Neural cell (in vitro differentiated cells): ENCODE data around the gene LARGE1. TPM values are rescaled to one million over a fixed set of nuclear protein-coding genes. Genes with fewer than 3 reads are reported as not detected.

Source experiments
- H2AFZ ChIP-seq: fragments of 200-600, 300-800 bp; sonication (generic), shearing (Covaris generic); 2 replicates; pipeline ENCODE4 v1.6.0; 2014; ENCODE audit warnings: low read depth, mild to moderate bottlenecking, antibody characterized with exemption, low read length, moderate library complexity
- H3F3A ChIP-seq: fragments of 200-600 bp; shearing (Covaris generic); 2 replicates; pipeline ENCODE4 v1.6.1; 2016; ENCODE audit warnings: mild to moderate bottlenecking, moderate library complexity, mixed read lengths, antibody characterized with exemption, low read length; ENCODE audit not compliant: insufficient read depth, poor library complexity, severe bottlenecking
- H3K27ac ChIP-seq: fragments of 200-600, 300-800 bp; sonication (generic), shearing (Covaris generic); 2 replicates; pipeline ENCODE4 v1.5.1; 2014; ENCODE audit warnings: mild to moderate bottlenecking, low read length, moderate library complexity
- H3K27me3 ChIP-seq: fragments of 300-800, 200-600 bp; sonication (generic), shearing (Covaris generic); 2 replicates; pipeline ENCODE4 v1.6.0; 2014; ENCODE audit warnings: mild to moderate bottlenecking, low read depth, low read length, moderate library complexity; ENCODE audit not compliant: insufficient read depth
- H3K36me3 ChIP-seq: fragments of 300-800, 200-600 bp; sonication (generic), shearing (Covaris generic); 2 replicates; pipeline ENCODE4 v1.5.1; 2014; ENCODE audit warnings: mild to moderate bottlenecking, antibody characterized with exemption, low read length, moderate library complexity; ENCODE audit not compliant: insufficient read depth
- H3K4me2 ChIP-seq: fragments of 300-800, 200-600 bp; sonication (generic), shearing (Covaris generic); 2 replicates; pipeline ENCODE4 v1.6.0; 2014; ENCODE audit warnings: mild to moderate bottlenecking, low read length
- H3K4me3 ChIP-seq: fragments of 300-800, 200-600 bp; sonication (generic), shearing (Covaris generic); 2 replicates; pipeline ENCODE4 v1.5.1; 2014; ENCODE audit warnings: mild to moderate bottlenecking, low read length, moderate library complexity
- H3K79me2 ChIP-seq: fragments of 200-600 bp; shearing (Covaris generic); replicated peaks from 2 replicates; pipeline ENCODE4 v1.6.0; 2014; ENCODE audit warnings: mild to moderate bottlenecking, low read length, moderate library complexity; ENCODE audit not compliant: insufficient read depth
- H3K9ac ChIP-seq: fragments of 300-800, 200-600 bp; sonication (generic), shearing (Covaris generic); 2 replicates; pipeline ENCODE4 v1.6.1; 2016; ENCODE audit warnings: mild to moderate bottlenecking, low read length, mixed read lengths
- H3K9me2 ChIP-seq: fragments of 200-600 bp; shearing (Covaris generic); 2 replicates; pipeline ENCODE4 v1.6.1; 2016; ENCODE audit warnings: mild to moderate bottlenecking, low read length, mixed read lengths; ENCODE audit not compliant: insufficient read depth
- H3K9me3 ChIP-seq: fragments of 200-600, 300-800 bp; sonication (generic), shearing (Covaris generic); 2 replicates; pipeline ENCODE4 v1.6.1; 2016; ENCODE audit warnings: mild to moderate bottlenecking, mixed run types, low read length, moderate library complexity, mixed read lengths
- H4K20me1 ChIP-seq: fragments of 200-600 bp; shearing (Covaris generic); 2 replicates; pipeline ENCODE4 v1.6.1; 2016; ENCODE audit warnings: mild to moderate bottlenecking, mixed run types; ENCODE audit not compliant: insufficient read depth
- EP300 ChIP-seq: fragments of 450-650 bp; conservative IDR thresholded peaks from 2 replicates; pipeline ENCODE4 v1.6.1; 2014; ENCODE audit warnings: antibody characterized with exemption, mild to moderate bottlenecking, moderate library complexity; ENCODE audit not compliant: poor library complexity, severe bottlenecking
- EZH2 ChIP-seq: fragments of 200-600, 300-800 bp; shearing (Covaris generic), sonication (generic); IDR thresholded peaks from 2 replicates; pipeline ENCODE4 v1.6.1; 2014; ENCODE audit warnings: antibody characterized with exemption, low read length, borderline replicate concordance, mild to moderate bottlenecking; ENCODE audit not compliant: insufficient read depth, poor library complexity, severe bottlenecking
- MXI1 ChIP-seq: fragments of 450-650 bp; conservative IDR thresholded peaks from 2 replicates; pipeline ENCODE4 v1.6.1; 2014; ENCODE audit warnings: antibody characterized with exemption, mild to moderate bottlenecking; ENCODE audit not compliant: poor library complexity, severe bottlenecking
- POLR2AphosphoS5 ChIP-seq: IDR thresholded peaks from 2 replicates; pipeline ENCODE4 v1.6.1; 2012
- RAD21 ChIP-seq: fragments of 450-650 bp; conservative IDR thresholded peaks from 2 replicates; pipeline ENCODE4 v1.6.1; 2014; ENCODE audit warnings: antibody characterized with exemption, mild to moderate bottlenecking, moderate library complexity
- SMC3 ChIP-seq: fragments of 450-650 bp; conservative IDR thresholded peaks from 2 replicates; pipeline ENCODE4 v1.6.1; 2014; ENCODE audit warnings: antibody characterized with exemption, mild to moderate bottlenecking, moderate library complexity; ENCODE audit not compliant: poor library complexity
- TAF1 ChIP-seq: IDR thresholded peaks from 2 replicates; pipeline ENCODE4 v1.6.1; 2012; ENCODE audit warnings: low read depth
- polyA plus RNA-seq: library from polyadenylated mRNA; depleted of rRNA; stranded (reverse); fragments of >200 nt; gene quantifications from 2 replicates; pipeline ENCODE4 v1.2.3, GENCODE V29; 2014
- TF ChIP-seq, protein P1 (sequence below): fragments of 450-650 bp; IDR thresholded peaks from 2 replicates; pipeline ENCODE4 v1.5.1; 2014; ENCODE audit warnings: antibody characterized with exemption, mild to moderate bottlenecking, moderate library complexity; ENCODE audit not compliant: poor library complexity, severe bottlenecking
- TF ChIP-seq, protein P2 (sequence below): IDR thresholded peaks from 2 replicates; pipeline ENCODE4 v1.6.1; 2012; ENCODE audit warnings: borderline replicate concordance

LARGE1 gene
- polyA plus RNA-seq, 1 donor from 2014 or later, result 27.5 TPM

DNA sequence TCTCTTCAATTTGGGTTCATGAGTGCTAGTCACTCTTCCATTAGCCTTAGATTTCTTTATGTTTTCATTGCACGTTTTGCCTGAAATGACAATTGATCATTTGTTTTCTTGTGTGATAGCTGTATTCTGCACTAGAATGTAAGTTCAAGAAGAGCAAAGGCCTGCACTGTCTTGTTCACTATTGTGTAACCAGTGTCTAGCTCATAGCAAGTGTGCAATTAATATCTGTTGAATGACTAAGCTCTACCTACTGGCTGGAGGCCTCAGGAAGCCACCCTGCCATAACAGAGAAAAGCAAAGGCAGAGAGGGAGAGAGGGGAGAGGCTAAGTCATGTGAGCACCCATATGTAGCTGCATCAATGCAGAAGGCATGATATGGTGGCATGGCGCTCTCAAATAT lies 569.3 kb downstream of the LARGE1 start:
- Histone ChIP-seq H3K4me3 (no peak overlapping the region), H3K27ac (no peak overlapping the region), H3K4me2 (no peak overlapping the region), H3F3A (no peaks in the 10 kb centered on the region), H2AFZ (no peak overlapping the region), H3K9ac (no peak overlapping the region), H3K27me3 (no peaks in the 10 kb centered on the region), H3K9me2 (no peaks in the 10 kb centered on the region), H3K79me2 (no peaks in the 10 kb centered on the region), H3K36me3 (no peaks in the 10 kb centered on the region), H3K9me3 (no peaks in the 10 kb centered on the region), H4K20me1 (no peaks in the 10 kb centered on the region)
- TF ChIP-seq RAD21 (no peak), POLR2AphosphoS5 (no peak), MXI1 (no peak), SMC3 (no peak), EZH2 (no peak), TAF1 (no peak), EP300 (no peak)
- TF ChIP-seq, protein P1, sequence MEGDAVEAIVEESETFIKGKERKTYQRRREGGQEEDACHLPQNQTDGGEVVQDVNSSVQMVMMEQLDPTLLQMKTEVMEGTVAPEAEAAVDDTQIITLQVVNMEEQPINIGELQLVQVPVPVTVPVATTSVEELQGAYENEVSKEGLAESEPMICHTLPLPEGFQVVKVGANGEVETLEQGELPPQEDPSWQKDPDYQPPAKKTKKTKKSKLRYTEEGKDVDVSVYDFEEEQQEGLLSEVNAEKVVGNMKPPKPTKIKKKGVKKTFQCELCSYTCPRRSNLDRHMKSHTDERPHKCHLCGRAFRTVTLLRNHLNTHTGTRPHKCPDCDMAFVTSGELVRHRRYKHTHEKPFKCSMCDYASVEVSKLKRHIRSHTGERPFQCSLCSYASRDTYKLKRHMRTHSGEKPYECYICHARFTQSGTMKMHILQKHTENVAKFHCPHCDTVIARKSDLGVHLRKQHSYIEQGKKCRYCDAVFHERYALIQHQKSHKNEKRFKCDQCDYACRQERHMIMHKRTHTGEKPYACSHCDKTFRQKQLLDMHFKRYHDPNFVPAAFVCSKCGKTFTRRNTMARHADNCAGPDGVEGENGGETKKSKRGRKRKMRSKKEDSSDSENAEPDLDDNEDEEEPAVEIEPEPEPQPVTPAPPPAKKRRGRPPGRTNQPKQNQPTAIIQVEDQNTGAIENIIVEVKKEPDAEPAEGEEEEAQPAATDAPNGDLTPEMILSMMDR, result no peak
- TF ChIP-seq, protein P2, sequence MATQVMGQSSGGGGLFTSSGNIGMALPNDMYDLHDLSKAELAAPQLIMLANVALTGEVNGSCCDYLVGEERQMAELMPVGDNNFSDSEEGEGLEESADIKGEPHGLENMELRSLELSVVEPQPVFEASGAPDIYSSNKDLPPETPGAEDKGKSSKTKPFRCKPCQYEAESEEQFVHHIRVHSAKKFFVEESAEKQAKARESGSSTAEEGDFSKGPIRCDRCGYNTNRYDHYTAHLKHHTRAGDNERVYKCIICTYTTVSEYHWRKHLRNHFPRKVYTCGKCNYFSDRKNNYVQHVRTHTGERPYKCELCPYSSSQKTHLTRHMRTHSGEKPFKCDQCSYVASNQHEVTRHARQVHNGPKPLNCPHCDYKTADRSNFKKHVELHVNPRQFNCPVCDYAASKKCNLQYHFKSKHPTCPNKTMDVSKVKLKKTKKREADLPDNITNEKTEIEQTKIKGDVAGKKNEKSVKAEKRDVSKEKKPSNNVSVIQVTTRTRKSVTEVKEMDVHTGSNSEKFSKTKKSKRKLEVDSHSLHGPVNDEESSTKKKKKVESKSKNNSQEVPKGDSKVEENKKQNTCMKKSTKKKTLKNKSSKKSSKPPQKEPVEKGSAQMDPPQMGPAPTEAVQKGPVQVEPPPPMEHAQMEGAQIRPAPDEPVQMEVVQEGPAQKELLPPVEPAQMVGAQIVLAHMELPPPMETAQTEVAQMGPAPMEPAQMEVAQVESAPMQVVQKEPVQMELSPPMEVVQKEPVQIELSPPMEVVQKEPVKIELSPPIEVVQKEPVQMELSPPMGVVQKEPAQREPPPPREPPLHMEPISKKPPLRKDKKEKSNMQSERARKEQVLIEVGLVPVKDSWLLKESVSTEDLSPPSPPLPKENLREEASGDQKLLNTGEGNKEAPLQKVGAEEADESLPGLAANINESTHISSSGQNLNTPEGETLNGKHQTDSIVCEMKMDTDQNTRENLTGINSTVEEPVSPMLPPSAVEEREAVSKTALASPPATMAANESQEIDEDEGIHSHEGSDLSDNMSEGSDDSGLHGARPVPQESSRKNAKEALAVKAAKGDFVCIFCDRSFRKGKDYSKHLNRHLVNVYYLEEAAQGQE, result no peak

DNA sequence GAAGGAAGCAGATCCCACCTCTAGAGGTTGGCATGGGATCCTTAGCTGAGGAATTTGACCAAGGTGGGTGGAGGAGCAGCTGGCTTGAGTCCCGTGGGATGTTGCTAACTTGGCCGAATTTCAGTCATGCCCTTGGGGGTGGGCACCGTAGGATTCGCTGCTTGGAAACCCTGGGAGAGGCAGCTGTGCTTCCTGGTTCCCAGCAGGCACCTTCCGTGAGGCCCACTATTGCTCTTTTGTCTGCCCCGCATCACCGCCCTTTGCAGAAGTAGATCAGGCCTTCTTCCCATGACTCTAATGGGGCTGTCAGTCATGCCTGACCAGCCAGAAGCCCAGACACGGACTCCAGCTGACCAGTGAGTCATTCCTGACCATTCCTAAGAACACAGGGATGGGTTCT lies 569.8 kb downstream of the LARGE1 start:
- H3K27me3 ChIP-seq, result no peaks in the 10 kb centered on the region
- H3K79me2 ChIP-seq, result no peaks in the 10 kb centered on the region
- H4K20me1 ChIP-seq, result no peaks in the 10 kb centered on the region
- no peaks in the 10 kb centered on the region for H3K9me3 ChIP-seq
- H3K27ac ChIP-seq, result no peak overlapping the region
- H3K4me3 ChIP-seq, result no peak overlapping the region
- no peak overlapping the region for H3K4me2 ChIP-seq
- no peaks in the 10 kb centered on the region for H3K36me3 ChIP-seq
- H3K9me2 ChIP-seq, result no peaks in the 10 kb centered on the region
- no peak overlapping the region for H2AFZ ChIP-seq
- no peaks in the 10 kb centered on the region for H3F3A ChIP-seq
- TF ChIP-seq RAD21 (no peak), EP300 (no peak)
- TF ChIP-seq, protein P1, result no peak
- H3K9ac ChIP-seq, result no peak overlapping the region
